Smooth muscle cell (in vitro differentiated cells): ENCODE data around the gene FKBP6. TPM values are rescaled to one million over a fixed set of nuclear protein-coding genes. Genes with fewer than 3 reads are reported as not detected.

Experiments used
- DNase-seq: peaks from one replicate; lab custom pipeline; 2025; ENCODE audit not compliant: unreplicated experiment; lab: John Stamatoyannopoulos, UW
- H2AFZ ChIP-seq: fragments of 200-600 bp; sonication (generic); 2 replicates; pipeline ENCODE4 v1.6.0; 2016; ENCODE audit warnings: antibody characterized with exemption, low read depth, mild to moderate bottlenecking
- H3F3A ChIP-seq: fragments of 200-600 bp; sonication (generic); 2 replicates; pipeline ENCODE4 v1.6.0; 2017; ENCODE audit warnings: antibody characterized with exemption, low read depth
- H3K27ac ChIP-seq: fragments of 200-600 bp; sonication (generic); 2 replicates; pipeline ENCODE4 v1.5.1; 2016; ENCODE audit warnings: low read depth, mild to moderate bottlenecking
- H3K27me3 ChIP-seq: fragments of 200-600 bp; sonication (generic); 2 replicates; pipeline ENCODE4 v1.6.1; 2016; ENCODE audit warnings: low read depth, mild to moderate bottlenecking
- H3K36me3 ChIP-seq: fragments of 200-600 bp; sonication (generic); 2 replicates; pipeline ENCODE4 v1.5.1; 2016; ENCODE audit warnings: low read depth
- H3K4me1 ChIP-seq: fragments of 200-600 bp; sonication (generic); 2 replicates; pipeline ENCODE4 v1.5.1; 2016; ENCODE audit warnings: low read depth
- H3K4me2 ChIP-seq: fragments of 200-600 bp; sonication (generic); 2 replicates; pipeline ENCODE4 v1.6.0; 2016; ENCODE audit warnings: mild to moderate bottlenecking
- H3K4me3 ChIP-seq: fragments of 200-600 bp; sonication (generic); 2 replicates; pipeline ENCODE4 v1.5.1; 2016; ENCODE audit warnings: mild to moderate bottlenecking
- H3K79me2 ChIP-seq: fragments of 200-600 bp; sonication (generic); 2 replicates; pipeline ENCODE4 v1.6.0; 2016; ENCODE audit warnings: low read depth, mild to moderate bottlenecking
- H3K9ac ChIP-seq: fragments of 200-600 bp; sonication (generic); 2 replicates; pipeline ENCODE4 v1.6.0; 2016; ENCODE audit warnings: low read depth
- H3K9me3 ChIP-seq: fragments of 200-600 bp; sonication (generic); replicated peaks from 2 replicates; pipeline ENCODE4 v1.5.1; 2016; ENCODE audit warnings: low read depth
- H4K20me1 ChIP-seq: fragments of 200-600 bp; sonication (generic); 2 replicates; pipeline ENCODE4 v1.6.0; 2016; ENCODE audit warnings: low read depth
- CTCF ChIP-seq: fragments of 200-600 bp; sonication (generic); IDR thresholded peaks from 2 replicates; pipeline ENCODE4 v1.5.1; 2017; ENCODE audit warnings: borderline replicate concordance, mild to moderate bottlenecking, antibody characterized with exemption; ENCODE audit not compliant: insufficient read depth, poor library complexity, severe bottlenecking
- WGBS: methylation state at CpG from one replicate; pipeline ENCODE4 v1.1.7; 2016; ENCODE audit warnings: low lambda C conversion rate; 5-methylcytosine and 5-hydroxymethylcytosine counted together
- polyA plus RNA-seq: library from polyadenylated mRNA; unstranded; fragments of >200 nt; fragmentation: Nextera tagmentation; extraction: Ambion mirVana; gene quantifications from 2 replicates; pipeline ENCODE4 v1.2.1, GENCODE V29; 2016
- total RNA-seq: library from RNA; depleted of rRNA; stranded (reverse); fragments of >200 nt; gene quantifications from 2 replicates; pipeline ENCODE4 v1.2.3, GENCODE V29; 2014

The FKBP6 gene
- total and polyA plus RNA-seq, 2 experiments from 2014 or later, result not detected

DNA sequence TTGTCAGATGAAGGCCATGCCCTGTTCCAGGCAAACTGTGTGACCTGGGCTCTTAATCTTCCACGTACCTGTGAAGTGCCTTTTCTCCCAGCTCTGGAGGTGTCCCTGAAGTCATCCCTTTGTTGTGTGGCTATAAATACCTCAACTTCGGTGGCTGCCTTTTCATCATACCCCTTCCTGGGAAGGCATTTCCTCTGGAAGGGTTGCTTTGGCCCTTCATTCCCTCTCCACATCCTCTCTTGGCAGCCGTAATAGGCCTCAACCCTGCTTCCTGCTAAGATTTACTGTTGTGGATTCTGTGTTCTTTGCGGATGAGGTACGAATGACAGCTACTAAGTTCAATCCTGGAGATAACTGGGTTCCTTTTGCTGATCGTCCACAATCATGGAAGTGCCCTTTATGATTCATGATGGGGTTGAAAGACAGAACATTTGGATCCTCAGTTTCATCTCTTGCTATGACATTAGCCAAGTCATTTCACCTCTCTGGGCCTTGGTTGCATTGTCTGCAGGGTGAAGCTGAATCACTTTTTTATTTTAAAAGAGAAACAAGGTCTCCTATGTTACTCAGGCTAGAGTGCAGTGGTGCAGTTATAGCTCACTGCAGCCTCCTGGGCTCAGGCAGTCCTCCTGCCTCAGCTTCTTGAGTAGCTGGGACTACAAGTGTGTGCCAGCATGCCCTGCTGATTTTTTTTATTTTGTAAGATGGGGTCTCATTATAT lies 23.6 kb downstream of the FKBP6 start:
- no peaks in the 10 kb centered on the region for H3K27me3 ChIP-seq
- DNase-seq, result no peak
- 64% methylated on average over 6 of the region's 6 CpGs for WGBS

DNA sequence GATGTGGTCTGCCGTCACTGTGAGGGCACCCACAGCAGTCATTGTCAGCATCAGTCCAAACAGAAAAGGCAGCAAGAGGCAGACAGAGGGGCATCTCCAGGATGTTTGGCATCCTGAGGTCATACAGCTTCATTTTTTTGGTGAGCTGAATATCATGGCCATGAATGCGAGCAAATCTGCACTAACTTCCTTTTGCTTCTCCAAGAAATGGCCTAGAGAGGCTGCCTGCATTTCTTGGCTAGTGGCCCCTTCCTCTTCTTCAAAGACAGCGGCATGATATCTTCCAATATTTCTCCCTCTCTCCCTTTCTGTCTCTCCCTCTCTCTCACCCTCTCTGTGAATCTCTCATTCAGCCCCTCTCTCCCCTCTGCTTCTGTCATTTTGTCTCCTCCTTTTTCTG lies 24.8 kb downstream of the FKBP6 start:
- no peaks in the 10 kb centered on the region for H3K9me3 ChIP-seq
- no peaks in the 10 kb centered on the region for H3K27me3 ChIP-seq
- H3K79me2 ChIP-seq, result no peaks in the 10 kb centered on the region
- no peaks in the 10 kb centered on the region for H3K36me3 ChIP-seq
- no peak overlapping the region for H2AFZ ChIP-seq
- TF ChIP-seq CTCF, result no peak
- WGBS, result 93% methylated on average over 3 of the region's 3 CpGs
- H3K9ac ChIP-seq, result no peak overlapping the region
- no peak overlapping the region for H3K27ac ChIP-seq
- H3F3A ChIP-seq, result no peaks in the 10 kb centered on the region
- H4K20me1 ChIP-seq, result no peaks in the 10 kb centered on the region
- no peaks in the 10 kb centered on the region for H3K4me1 ChIP-seq
- DNase-seq, result no peak
- H3K4me2 ChIP-seq, result no peak overlapping the region
- H3K4me3 ChIP-seq, result no peak overlapping the region

More for the DNA sequence above, 23.6 kb downstream of the FKBP6 start:
- Histone ChIP-seq H2AFZ (no peak overlapping the region), H3K36me3 (no peaks in the 10 kb centered on the region), H3K4me1 (no peaks in the 10 kb centered on the region), H3K27ac (no peak overlapping the region), H4K20me1 (no peaks in the 10 kb centered on the region), H3K4me2 (no peak overlapping the region), H3K4me3 (no peak overlapping the region), H3K9me3 (no peaks in the 10 kb centered on the region), H3K79me2 (no peaks in the 10 kb centered on the region), H3K9ac (no peak overlapping the region), H3F3A (no peaks in the 10 kb centered on the region)
- TF ChIP-seq CTCF, result no peak

DNA sequence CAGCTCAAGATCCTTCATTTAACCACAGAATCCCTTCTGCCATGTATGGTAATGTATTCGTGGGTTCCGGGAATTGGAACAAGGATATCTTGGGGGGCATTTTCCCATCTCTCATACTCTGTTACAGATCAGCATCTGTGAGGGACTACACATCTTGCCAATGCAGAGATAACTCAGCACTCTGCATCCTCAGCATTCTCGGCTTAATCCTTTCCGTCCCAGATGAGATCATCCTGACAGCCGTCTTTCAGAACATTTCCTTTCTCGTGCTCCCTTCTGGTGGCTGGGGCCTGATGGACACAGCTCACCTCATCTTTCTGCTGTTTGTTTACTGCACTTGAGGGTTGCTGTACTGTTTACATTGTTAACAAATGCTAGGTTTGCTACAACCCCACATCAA lies 25.3 kb downstream of the FKBP6 start:
- whole genome bisulfite sequencing, result 46% methylated on average over 6 of the region's 6 CpGs
- no peak for TF ChIP-seq CTCF
- H2AFZ ChIP-seq, result no peak overlapping the region
- H4K20me1 ChIP-seq, result no peaks in the 10 kb centered on the region
- H3K9ac ChIP-seq, result no peak overlapping the region
- H3K79me2 ChIP-seq, result no peaks in the 10 kb centered on the region
- no peaks in the 10 kb centered on the region for H3K27me3 ChIP-seq
- H3K4me2 ChIP-seq, result no peak overlapping the region
- no peaks in the 10 kb centered on the region for H3F3A ChIP-seq
- H3K36me3 ChIP-seq, result no peaks in the 10 kb centered on the region
- H3K4me3 ChIP-seq, result no peak overlapping the region
- no peaks in the 10 kb centered on the region for H3K4me1 ChIP-seq
- DNase-seq, result no peak
- no peaks in the 10 kb centered on the region for H3K9me3 ChIP-seq
- no peak overlapping the region for H3K27ac ChIP-seq

DNA sequence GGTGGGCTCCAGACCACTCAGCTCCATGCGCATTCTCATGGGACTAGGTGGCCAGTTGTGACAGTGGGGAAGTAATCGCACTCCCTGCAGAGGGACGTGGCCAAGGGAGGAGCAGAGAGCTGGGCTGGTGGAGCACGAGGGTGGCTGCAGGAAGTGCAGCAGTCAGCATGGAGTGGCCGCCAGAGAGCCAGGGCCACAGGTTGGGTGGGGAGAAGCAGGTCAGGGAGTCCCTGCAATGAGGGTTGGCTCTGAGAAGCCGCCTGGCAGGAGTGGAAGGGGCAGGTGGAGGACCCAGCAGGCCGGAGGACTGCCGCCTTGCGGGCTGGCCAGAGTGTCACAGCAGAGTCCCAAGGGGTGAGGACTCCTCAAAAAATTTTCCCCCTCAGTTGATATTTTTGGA lies 26.2 kb downstream of the FKBP6 start:
- no peak for DNase-seq
- WGBS, result 93% methylated on average over 9 of the region's 9 CpGs
- H3K27me3 ChIP-seq, result no peaks in the 10 kb centered on the region
- H3K27ac ChIP-seq, result no peak overlapping the region
- no peaks in the 10 kb centered on the region for H3K36me3 ChIP-seq
- H3K79me2 ChIP-seq, result no peaks in the 10 kb centered on the region
- H4K20me1 ChIP-seq, result no peaks in the 10 kb centered on the region
- H3K4me1 ChIP-seq, result no peaks in the 10 kb centered on the region
- no peak overlapping the region for H3K9ac ChIP-seq
- no peaks in the 10 kb centered on the region for H3K9me3 ChIP-seq
- H3K4me2 ChIP-seq, result no peak overlapping the region
- no peak overlapping the region for H3K4me3 ChIP-seq
- TF ChIP-seq CTCF, result no peak
- H2AFZ ChIP-seq, result no peak overlapping the region
- no peaks in the 10 kb centered on the region for H3F3A ChIP-seq
